OCI-M2 (cell line): ENCODE results near the gene YIF1A.

Experiments
- DNase-seq: peaks from one replicate; lab custom pipeline; 2025; ENCODE audit not compliant: unreplicated experiment; lab: John Stamatoyannopoulos, UW

Gene YIF1A, protein sequence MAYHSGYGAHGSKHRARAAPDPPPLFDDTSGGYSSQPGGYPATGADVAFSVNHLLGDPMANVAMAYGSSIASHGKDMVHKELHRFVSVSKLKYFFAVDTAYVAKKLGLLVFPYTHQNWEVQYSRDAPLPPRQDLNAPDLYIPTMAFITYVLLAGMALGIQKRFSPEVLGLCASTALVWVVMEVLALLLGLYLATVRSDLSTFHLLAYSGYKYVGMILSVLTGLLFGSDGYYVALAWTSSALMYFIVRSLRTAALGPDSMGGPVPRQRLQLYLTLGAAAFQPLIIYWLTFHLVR

DNA sequence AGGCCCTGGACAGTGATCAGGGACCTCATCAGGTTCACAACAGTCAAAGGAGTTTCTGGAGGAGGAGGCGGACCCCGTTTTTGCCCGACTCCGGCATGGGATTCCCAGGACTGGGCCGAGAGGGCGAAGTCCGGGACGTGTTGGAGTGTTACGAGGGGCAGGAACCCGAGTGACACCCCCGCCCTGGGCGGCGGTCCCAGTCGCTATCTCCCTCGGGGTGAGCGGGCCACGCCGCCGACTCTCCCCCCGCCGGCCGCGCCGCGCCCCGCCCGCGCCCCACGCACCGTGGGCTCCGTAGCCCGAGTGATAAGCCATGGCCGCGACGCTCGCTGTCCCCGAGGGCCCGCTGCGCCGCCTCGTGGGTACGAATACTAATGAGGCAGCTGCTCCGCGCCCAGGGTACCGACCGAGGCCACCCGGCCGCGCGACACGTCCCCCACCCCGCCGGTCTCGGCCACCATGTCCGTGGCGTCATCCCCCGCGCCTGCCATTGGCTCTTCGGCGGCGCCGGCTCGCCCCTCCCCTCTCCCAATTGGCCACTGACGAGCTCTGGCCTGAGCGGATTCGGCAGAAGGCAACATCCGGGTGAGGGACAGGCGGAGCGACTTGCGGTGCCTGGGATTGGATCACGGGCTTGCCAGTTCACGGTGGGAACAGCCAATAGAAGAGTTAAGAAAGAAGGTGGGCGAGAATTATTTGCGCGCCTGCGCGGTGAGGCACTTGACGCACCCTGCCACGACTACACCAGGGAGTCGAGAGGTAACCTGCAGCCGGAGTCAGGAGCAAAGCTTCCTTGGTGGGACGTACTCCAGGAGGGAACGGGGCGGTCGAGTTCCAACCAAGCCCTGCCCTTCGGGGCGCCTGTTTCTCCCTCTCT, at the start of gene YIF1A:
YIF1A (minus strand) TSS at position 473 of the 877 bp plus-strand sequence; CDS start at position 315, 158 bp downstream.
- peak; percentile 80 for DNase-seq

DNA sequence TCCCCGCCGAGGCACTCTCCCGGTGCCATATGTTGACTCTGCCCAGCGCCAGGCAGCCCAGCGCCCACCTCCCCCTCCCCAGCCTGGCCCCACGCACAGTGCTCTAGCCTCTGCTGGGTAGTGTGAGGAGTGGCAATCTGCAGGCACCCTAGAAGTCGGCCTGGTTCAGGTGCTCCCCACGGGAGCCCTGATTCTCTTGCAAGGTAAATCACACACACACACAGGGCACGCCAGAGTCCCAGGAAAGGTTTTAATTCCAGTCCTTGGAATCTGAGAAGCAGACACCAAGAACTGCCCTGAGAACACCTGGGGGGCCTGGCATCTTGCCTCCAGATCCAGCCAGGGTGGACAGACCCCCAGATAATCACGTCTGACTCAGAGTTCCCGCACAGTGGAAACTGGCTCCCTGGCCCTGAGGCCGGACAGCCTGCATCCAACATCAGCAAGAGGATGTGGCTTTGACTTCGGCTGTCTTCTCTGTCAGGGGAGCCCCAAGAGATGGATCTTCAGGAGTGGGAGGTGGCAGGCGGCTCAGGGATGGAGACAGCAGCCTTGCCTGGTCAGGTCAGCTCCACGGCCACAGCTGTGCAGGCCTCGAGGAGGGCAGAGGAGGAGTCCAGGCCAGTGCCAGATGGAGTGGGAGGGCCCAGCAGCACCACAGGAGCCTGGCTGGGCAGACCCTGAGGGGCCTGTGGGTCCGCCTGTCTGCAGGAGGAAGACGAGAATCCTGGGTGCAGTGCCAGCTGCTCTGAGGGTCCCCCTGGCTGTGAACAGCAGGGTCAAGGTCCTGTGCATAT, 48.4 kb upstream of the YIF1A start:
- no peak for DNase-seq

DNA sequence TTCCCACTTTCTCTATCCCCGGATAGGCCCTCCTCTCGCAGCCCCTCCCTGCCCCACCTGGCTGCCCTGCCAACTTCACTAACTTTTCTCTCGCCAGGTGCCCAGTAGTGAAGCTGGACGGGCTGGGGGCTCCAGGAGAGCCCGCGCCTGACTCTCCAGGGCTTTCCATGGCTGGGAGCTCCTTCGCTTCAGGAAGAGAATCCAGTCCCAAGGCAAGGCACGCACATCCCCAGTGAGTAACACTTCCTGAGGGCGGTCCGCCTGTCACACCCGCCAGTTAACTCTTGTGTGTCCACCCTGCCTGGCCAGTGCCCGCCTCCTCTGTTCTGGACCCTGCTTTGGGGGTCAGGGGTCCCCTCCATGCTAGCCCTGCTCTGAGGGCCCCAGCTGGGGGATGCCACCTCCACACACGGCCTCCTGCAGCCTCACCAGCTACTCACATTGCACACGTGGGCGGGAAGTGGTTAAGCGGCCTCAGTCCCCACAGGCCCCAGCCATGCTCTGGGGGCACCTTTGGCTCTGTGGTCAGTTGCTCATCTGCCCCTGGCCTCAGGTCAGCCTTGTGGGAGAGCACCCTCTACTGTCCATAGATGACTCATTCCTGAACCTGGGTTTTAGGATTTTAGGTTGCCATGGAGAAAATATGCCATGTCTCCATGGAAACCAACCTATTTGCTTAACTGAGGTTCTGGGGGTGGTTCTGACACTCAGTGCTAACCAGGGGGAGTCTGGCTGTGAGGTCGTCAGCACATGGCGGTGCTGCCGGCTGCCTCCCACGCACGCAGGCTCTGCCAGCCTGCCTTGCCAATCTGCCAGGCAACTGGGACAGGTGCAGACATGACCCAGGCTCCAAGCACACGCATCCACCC, 47.5 kb upstream of the YIF1A start, which contains the start of gene RIN1:
RIN1 (minus strand) TSS at position 201 of the 869 bp plus-strand sequence; CDS start at position 169, 32 bp downstream.
- no peak for DNase-seq

DNA sequence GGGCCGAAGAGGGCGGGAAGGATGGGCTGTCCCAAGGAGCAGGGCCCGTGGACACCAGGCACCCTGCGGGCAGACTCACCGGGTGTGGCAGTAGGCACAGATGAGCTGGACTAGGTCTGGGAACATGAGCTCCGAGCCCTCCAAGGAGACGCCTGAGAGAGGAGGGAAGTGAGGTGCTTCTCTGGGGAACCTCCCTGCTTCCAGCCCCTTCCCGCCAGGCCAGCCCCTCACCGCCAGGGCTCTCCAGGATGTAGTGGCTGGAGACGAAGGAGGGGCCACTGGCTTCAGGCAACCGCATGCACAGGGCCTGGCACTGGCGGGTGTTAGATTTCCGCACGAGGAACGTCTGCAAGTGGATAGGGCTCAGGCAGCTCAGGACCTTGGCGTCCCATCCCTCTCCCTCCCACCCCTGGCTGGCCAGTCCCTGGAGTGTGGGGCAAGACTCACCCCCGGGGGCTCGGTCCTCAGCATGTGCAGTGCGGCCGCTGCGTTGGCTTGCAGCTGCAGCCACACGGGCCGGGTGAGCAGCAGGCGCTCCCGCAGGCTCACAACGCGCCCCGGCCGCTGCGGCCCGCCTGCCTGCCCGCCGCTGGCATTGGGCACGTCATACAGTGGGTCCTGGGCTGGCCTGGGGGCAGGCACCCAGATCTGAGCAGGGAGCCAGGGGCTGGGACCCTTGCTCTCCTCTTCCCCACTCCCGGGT, 46.7 kb upstream of the YIF1A start:
- no peak for DNase-seq

DNA sequence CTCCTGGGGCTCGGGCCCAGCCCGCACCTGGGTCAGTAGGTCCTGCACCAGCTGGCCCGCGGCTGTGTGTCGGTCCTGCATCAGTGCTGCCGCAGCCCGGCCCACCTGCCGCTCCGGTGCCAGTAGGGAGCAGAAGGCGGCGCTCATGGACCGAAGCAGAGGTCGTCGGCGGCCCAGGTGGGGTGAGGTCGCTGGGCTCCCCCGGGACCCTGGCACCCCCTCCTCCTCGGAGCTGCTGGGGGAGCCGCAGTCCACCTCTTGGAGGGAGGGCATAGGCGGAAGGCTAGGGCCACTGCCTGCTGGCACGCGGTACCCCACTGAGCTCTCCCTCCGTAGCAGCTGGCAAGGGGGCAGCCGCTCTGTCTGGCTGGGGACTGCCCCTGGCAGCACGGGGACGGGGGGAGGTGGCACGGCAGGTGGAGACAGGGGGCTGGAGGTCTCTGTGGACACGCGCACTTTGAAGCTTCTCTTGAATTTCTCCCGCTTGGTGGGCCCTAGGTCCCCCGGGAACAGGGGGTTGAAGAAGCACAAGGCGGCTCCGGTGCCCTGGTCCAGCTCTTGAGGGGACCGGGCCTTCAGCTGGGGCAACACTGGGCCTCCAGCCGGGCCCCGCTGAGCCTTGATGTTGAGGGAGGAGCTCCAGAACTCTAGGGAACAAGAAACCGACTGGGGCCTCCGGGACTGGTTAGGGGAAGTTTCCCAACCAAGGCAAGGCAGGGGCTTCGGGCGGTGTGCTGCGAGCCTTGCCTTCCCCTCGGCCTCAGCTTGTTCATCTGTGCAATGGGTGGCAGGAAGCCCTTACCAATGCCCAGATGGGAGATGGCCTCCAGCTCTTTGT, 45.9 kb upstream of the YIF1A start:
- no peak for DNase-seq

DNA sequence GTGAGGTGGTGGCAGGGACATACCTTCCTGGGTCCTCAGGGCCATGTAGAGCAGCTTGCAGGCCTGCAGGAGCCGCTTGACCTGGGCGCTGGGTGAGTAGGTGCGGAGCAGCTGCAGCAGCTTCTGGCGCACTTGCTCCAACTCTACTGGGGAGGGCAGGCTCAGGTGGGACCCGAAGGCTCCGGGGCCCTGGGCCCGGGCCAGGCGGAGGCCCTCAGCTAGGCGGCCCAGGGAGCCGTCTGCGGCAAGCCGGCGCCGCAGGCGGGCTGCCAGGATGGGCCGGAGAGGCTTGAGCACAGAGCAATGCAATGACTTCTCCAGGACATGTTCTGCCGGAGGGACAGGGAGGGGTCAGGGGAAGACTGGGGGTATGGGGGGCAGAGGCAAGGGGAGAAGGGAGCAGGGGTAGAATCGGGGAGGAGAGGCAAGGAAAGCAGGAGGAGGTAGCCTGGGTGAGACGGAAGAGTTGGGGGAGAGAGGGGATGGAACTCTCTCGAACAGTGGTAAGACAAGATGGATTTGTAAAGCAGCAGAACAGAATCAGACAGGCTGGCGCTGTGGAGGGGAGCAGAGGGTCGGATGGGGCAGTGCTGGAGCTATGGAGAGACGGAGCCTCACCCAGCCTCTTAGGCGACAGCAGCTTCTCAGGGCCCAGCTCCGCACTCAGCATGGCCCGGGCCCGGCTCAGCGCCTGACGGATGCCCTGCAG, 45.1 kb upstream of the YIF1A start:
- DNase-seq: no peak

DNA sequence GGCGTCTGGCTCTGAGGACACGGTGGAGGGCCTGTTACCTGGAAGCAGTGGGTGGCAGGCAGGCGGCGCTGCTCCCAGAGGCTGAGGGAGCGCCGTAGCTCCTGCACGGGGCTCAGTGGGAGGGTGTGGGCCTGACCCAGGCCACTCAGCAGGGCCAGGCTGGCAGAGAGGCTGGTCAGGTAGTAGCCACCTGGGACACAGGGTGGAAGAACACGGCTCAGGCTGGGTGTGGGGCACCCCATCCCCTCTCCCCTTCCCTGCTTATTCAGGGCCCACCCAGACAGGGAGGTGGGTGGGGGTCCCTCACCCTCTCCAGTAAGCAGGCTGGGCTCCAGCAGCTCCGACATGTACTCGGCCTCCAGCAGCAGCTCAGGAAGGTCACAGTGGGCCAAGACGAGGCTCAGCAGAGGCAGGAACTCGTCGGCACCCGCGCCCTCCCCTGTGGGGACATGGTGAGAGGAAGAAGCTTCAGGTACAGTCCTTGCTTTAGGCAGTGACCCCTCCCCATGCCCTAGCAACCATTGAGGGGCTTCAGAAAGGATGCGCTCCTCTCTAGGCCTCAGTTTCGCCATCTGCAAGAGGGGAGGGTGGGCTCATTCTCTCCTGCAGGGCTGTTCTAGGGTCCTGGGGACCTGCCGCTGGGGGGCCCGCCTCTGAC, 44.4 kb upstream of the YIF1A start:
- DNase-seq: no peak

DNA sequence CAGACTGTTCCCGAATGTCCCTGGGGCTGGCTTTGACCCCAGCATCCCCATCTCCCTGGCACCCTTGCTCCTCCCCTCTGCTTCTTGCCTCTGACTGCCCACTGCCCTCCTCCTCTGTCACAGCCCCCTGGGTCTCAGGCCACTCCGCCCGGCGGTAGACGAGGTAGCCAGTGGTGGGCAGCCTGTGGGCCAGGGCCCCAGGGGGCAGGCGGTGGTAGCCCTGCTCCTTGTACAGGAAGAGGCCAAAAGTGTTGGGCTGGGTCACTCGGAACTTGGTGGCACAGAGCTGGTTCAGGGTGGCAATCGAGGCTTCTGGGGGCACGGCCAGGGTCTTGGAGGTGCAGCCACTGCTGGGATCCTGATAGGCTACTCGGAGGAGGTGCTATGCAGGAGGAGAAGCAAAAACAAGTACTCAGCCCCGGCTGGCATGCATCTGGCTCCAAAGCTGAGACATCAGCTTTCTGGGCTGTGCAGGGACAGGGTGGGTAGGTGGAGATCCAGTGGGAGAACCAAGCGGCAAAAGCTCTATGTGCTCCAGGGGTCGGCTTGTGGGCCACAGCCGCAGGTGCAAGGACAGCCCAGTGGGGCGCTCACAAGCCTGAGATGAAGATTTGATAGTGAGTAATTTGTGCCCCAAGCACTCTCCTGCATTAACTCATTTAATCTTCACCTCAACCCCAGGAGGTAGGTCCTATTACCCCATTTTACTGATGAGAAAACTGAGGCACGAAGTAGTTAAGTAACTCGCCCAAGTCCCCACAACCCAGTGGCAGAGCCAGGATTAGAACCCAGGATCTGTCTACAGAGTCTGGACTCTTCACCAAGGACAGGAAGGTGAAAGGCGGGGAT, 43.7 kb upstream of the YIF1A start:
- no peak for DNase-seq

DNA sequence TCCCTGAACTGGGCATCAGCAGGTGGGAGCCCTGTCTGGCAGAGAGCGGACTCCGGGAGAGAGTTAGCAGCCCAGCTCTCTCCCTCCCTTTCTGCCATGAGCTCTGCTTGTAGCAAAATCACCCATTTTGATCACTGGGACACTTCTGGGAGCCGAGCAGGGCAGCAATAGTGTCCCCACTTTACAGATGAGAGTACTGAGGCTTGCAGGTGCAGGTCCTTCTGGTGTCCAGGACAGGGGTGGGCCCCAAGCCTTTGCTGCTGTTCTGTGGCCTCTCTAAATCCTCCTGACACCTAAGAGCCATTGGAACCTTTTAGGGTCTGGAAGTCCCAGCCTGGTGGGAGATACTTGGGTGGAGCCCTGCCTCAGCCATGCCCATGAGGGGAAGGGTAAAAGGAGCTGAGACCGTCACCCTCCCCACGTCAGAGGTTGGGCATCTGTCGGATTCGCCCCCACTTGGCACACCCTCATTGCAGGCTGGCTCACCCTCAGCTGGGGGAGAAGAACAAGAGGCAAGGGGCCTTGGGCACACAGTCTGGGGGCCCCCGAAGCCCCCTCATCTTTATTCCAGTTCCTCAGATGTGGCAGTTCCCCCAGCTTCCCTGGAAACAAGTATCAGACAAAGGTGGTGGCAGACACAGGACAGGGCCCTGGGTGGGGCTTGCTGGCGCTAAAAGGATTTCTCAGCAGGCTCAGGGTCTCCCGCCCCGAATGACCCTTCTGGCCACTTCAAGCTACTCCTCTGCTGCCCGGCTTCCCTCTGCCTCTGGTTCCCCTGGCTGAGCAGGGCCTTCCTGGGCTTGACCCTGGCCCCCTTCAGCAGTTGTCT, 42.8 kb upstream of the YIF1A start:
- no peak for DNase-seq

DNA sequence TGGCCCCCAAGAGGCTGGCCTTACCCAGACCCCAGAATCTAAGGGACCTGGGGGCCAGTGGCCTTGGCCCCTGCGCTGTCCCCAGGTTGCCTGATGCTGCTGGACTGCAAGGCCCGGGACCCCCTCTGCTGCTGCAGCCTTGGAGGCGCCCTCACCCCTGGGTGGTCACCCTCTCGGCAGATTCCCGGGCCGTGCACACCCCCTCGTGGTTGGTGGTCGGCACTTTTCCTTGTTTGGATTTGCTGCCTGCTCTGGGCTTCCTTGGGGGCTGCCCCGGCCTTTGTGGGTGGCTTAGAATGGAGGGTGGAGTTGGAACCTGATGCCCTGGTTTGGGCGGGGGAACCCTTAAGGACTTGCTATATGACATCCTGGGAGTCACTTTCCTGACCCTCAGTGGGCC, 42.0 kb upstream of the YIF1A start:
- no peak for DNase-seq

DNA sequence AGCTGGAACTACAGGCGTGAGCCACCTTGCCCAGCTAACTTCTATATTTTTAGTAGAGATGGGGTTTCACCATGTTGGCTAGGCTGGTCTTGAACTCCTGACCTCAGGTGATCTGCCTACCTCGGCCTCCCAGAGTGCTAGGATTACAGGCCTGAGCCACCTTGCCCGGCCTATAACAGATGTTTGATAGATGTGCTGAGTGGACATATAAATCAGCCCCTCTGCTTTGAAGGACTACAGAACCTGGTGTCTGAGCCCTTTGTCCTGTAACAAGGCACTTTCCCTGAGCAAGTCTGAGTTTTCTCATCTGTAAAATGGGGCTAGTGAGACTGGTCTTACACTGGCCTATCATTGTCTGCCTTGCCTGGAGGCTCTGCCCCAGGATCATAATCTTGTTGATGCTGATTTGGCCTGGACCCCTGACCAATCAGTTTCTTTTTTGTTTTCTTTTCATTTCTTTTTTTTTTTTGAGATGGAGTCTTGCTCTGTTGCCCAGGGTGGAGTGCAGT, 40.3 kb upstream of the YIF1A start:
- no peak for DNase-seq

DNA sequence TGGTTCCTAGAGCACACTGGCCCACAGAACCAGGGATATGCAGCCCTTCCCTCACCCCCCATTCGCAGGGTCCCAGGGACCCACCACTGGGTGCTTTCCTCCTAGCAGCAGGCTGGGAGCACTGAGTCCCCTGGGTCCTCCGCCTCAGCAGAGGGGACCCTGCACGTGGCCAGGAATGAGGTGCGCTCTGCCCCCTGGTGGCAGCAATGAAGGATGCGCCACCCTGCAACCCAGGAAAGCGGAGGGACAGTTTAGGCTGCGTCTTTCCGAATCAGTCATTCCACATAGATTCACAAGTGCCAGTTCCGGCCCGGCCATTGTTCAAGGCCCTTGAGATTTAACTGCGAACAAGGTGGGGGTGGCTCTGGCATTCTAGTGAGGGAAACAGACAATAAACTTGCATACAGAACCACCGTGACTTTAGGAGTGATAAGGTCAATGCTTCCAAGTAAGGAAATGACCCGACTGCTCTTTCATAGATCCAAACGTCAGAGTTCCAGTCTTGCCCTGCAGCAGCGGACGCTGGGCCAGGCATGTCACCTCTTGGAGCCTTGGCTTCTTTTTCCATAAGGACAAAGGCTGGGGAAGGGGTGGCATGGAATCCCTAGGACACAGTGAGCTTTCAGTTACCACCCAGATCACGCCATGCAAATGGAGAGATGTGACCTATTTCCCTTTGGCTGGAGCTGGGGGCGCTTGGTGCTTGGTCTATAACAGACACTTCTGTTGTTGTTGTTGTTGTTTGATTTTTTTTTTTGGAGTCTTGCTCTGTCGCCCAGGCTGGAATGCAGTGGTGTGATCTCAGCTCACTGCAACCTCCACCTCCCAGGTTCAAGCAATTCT, 39.6 kb upstream of the YIF1A start:
- peak; percentile 28 for DNase-seq

DNA sequence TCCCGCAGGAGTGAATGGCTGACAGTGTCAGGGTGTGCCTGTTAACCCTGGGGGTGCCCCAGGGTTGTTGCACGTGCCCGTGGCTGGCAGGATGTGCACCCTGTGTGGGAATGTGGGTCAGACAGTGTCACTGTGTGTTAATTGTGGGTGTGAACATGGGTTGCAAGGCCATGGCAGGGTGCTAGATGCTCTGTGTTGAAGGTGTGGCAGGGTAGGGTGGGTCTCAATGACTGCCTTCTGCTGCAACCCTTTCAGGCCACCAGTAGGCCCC, 39.0 kb upstream of the YIF1A start:
- DNase-seq: no peak

DNA sequence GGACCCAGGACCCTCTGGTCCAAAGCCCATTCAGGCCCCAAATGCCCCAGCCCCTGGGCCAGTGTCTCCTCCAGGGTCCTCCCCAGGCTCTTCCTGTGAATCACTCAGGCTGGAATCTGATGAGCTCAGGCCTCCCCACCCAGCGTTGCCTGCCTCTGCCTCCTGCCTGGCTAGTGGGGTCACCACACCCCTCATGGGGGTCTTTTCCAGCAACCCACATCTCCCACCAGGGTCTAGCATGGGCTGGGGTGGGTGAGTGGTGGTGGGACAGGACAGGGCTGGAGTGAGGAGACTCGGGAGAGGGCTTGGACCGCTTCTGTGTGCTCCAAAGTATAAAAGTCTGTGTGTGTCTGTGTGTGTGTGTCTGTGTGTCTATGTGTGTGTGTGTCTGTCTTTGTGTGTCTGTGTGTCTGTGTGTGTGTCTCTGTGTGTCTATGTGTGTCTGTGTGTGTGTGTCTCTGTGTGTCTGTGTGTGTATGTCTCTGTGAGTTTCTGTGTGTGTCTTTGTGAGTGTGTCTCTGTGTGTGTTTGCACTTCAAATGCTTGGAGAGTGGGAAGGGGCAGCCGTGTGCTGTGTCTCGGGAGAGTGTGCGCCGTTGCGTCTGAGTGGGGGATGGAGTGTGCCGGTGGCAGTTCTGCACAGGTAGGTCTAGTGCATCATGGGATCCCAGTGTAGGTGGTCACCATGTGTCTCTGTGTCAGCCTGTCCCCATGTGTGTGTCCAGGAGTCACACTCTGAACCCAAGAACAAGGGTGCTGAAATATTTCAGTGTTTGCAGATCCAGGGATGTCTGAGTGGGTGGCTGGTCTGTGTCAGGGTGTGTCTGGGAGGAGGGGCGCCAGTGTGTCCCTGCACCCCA, 38.5 kb upstream of the YIF1A start:
- DNase-seq: no peak
